H1 (cell line): Measurements from ENCODE around the gene ANKS1A. TPM values are rescaled to one million over a fixed set of nuclear protein-coding genes. Genes with fewer than 3 reads are reported as not detected.

Experiments used
- CTCF ChIA-PET: fragments of 300-600 bp; sonication (Branson Sonifier 250); formaldehyde crosslinking; loops from one replicate; lab custom pipeline; 2021; ENCODE audit not compliant: partially characterized antibody; lab: Charles Lee
- POLR2A ChIA-PET: fragments of 300-600 bp; sonication (Branson Sonifier 250); formaldehyde crosslinking; loops from one replicate; lab custom pipeline; 2021; ENCODE audit warnings: inconsistent platforms; ENCODE audit not compliant: partially characterized antibody; lab: Charles Lee
- DNase-seq, 2 experiments: peaks; one replicate each; pipeline versions ENCODE4 v3.0.0 to v3.0.0-alpha.2; 2010 to 2022; ENCODE audit warnings: low spot score in 2 of 2, low read depth in 1 of 2, mixed read lengths in 1 of 2
- FAIRE-seq: peaks from 2 replicates; lab custom pipeline; 2011; peaks lifted over from hg19 to GRCh38; lab: Jason Lieb, UNC
- H2AFZ ChIP-seq: 2 replicates; pipeline ENCODE4 v1.8.1; 2012; ENCODE audit warnings: low read length, inconsistent platforms
- H2AK5ac ChIP-seq: 2 replicates; pipeline ENCODE4 v1.6.1; 2013; ENCODE audit warnings: low read depth, low read length
- H2BK120ac ChIP-seq: replicated peaks from 2 replicates; pipeline ENCODE3; 2013; ENCODE audit warnings: low read depth, low read length, inconsistent platforms
- H2BK12ac ChIP-seq: 2 replicates; pipeline ENCODE4 v1.6.1; 2013; ENCODE audit warnings: low read depth, low read length
- H2BK15ac ChIP-seq: 2 replicates; pipeline ENCODE4 v1.6.1; 2013; ENCODE audit warnings: low read length
- H2BK20ac ChIP-seq: 2 replicates; pipeline ENCODE4 v1.6.1; 2013; ENCODE audit warnings: low read length
- H2BK5ac ChIP-seq: 2 replicates; pipeline ENCODE4 v1.6.1; 2013; ENCODE audit warnings: low read depth, low read length
- H3K14ac ChIP-seq: 2 replicates; pipeline ENCODE4 v1.6.1; 2013; ENCODE audit warnings: inconsistent platforms; ENCODE audit not compliant: insufficient read length
- H3K18ac ChIP-seq: 2 replicates; pipeline ENCODE4 v1.6.1; 2013; ENCODE audit warnings: low read length; ENCODE audit errors: extremely low read depth
- H3K23ac ChIP-seq: 2 replicates; pipeline ENCODE4 v1.6.1; 2013; ENCODE audit warnings: inconsistent platforms; ENCODE audit not compliant: insufficient read length
- H3K23me2 ChIP-seq: 2 replicates; pipeline ENCODE4 v1.6.1; 2013; ENCODE audit warnings: low read depth, low read length
- H3K27ac ChIP-seq: 2 replicates; pipeline ENCODE4 v1.6.1; 2011; ENCODE audit warnings: low read depth, low read length, inconsistent platforms
- H3K27me3 ChIP-seq, 4 experiments: replicated peaks in 1 of 4; 1 replicate in 1 of 4; 2 replicates in 3 of 4; pipeline versions ENCODE4 v1.6.1 to v1.8.1; 2011 to 2013; ENCODE audit warnings: low read length in 3 of 4, mild to moderate bottlenecking in 3 of 4, inconsistent platforms in 2 of 4, mixed read lengths in 2 of 4, moderate library complexity in 1 of 4; ENCODE audit not compliant: control insufficient read depth in 3 of 4, insufficient read depth in 3 of 4; ENCODE audit errors: extremely low read depth in 1 of 4
- H3K36me3 ChIP-seq, 4 experiments: 2 replicates each; pipeline versions ENCODE4 v1.6.1 to v1.8.1; 2011 to 2013; ENCODE audit warnings: mild to moderate bottlenecking in 4 of 4, low read length in 3 of 4, moderate library complexity in 2 of 4, control low read depth in 1 of 4, inconsistent platforms in 1 of 4; ENCODE audit not compliant: insufficient read depth in 4 of 4, control insufficient read depth in 2 of 4
- H3K4ac ChIP-seq: replicated peaks from 2 replicates; pipeline ENCODE3; 2013; ENCODE audit warnings: low read length, low read depth, mixed read lengths, inconsistent platforms; ENCODE audit not compliant: insufficient read length
- H3K4me1 ChIP-seq, 4 experiments: replicated peaks in 1 of 4; 1 replicate in 1 of 4; 2 replicates in 3 of 4; pipeline versions ENCODE4 v1.6.1 to v1.8.1; 2011 to 2013; ENCODE audit warnings: low read length in 3 of 4, inconsistent platforms in 2 of 4, mixed read lengths in 1 of 4; ENCODE audit not compliant: insufficient read depth in 4 of 4, control insufficient read depth in 3 of 4
- H3K4me2 ChIP-seq, 2 experiments: 2 replicates each; pipeline versions ENCODE4 v1.6.1 to v1.8.1; 2011 to 2013; ENCODE audit warnings: low read depth in 2 of 2, low read length in 2 of 2, control low read depth in 1 of 2, inconsistent platforms in 1 of 2, mild to moderate bottlenecking in 1 of 2; ENCODE audit not compliant: insufficient read depth in 1 of 2
- H3K4me3 ChIP-seq, 4 experiments: fragments of 200-600, 300-600 bp in 1 of 4; sonication (generic), shearing (Covaris generic), sonication (Bioruptor Twin) in 1 of 4; 2 replicates each; pipeline versions ENCODE4 v1.5.1 to v1.8.1; 2011 to 2016; ENCODE audit warnings: low read length in 4 of 4, low read depth in 3 of 4, control low read depth in 2 of 4, inconsistent platforms in 2 of 4, mild to moderate bottlenecking in 2 of 4, mixed read lengths in 1 of 4, moderate library complexity in 1 of 4; ENCODE audit not compliant: insufficient read depth in 2 of 4; ENCODE audit errors: extremely low read depth in 1 of 4
- H3K56ac ChIP-seq: replicated peaks from 2 replicates; pipeline ENCODE3; 2013; ENCODE audit warnings: low read depth, mild to moderate bottlenecking, mixed read lengths, low read length, inconsistent platforms; ENCODE audit not compliant: insufficient read length
- H3K79me1 ChIP-seq: 2 replicates; pipeline ENCODE4 v1.6.1; 2013; ENCODE audit warnings: low read depth, low read length, control low read depth
- H3K79me2 ChIP-seq, 2 experiments: 2 replicates each; pipeline versions ENCODE4 v1.6.1 to v1.8.1; 2012 to 2013; ENCODE audit warnings: low read length in 2 of 2, mild to moderate bottlenecking in 2 of 2, inconsistent platforms in 1 of 2; ENCODE audit not compliant: insufficient read depth in 2 of 2, control insufficient read depth in 1 of 2
- H3K9ac ChIP-seq, 4 experiments: replicated peaks in 1 of 4; 1 replicate in 1 of 4; 2 replicates in 3 of 4; pipeline versions ENCODE4 v1.6.1 to v1.8.1; 2011 to 2013; ENCODE audit warnings: low read depth in 3 of 4, low read length in 3 of 4, control low read depth in 2 of 4, mild to moderate bottlenecking in 2 of 4, moderate library complexity in 2 of 4, inconsistent platforms in 1 of 4; ENCODE audit errors: extremely low read depth in 1 of 4
- H3K9me3 ChIP-seq, 2 experiments: 2 replicates each; pipeline versions ENCODE4 v1.6.1 to v1.8.1; 2012 to 2013; ENCODE audit warnings: mild to moderate bottlenecking in 2 of 2, moderate library complexity in 2 of 2, control low read depth in 1 of 2, inconsistent platforms in 1 of 2, low read depth in 1 of 2, low read length in 1 of 2, mixed read lengths in 1 of 2; ENCODE audit not compliant: insufficient read depth in 2 of 2
- H4K20me1 ChIP-seq, 2 experiments: replicated peaks in 1 of 2; 2 replicates each; pipeline versions ENCODE3 to v1.8.1; 2011 to 2013; ENCODE audit warnings: inconsistent platforms in 2 of 2, low read length in 2 of 2, mild to moderate bottlenecking in 1 of 2; ENCODE audit not compliant: insufficient read depth in 2 of 2, control insufficient read depth in 1 of 2
- H4K5ac ChIP-seq: 2 replicates; pipeline ENCODE4 v1.6.1; 2013; ENCODE audit warnings: low read length, low read depth, mixed read lengths, inconsistent platforms; ENCODE audit not compliant: insufficient read length
- H4K8ac ChIP-seq: 2 replicates; pipeline ENCODE4 v1.8.0; 2013; ENCODE audit warnings: mild to moderate bottlenecking, moderate library complexity, low read length, inconsistent platforms; ENCODE audit not compliant: insufficient read depth; ENCODE audit errors: extremely low read depth
- H4K91ac ChIP-seq: replicated peaks from 2 replicates; pipeline ENCODE3; 2013; ENCODE audit warnings: low read length, mixed read lengths, inconsistent platforms; ENCODE audit not compliant: insufficient read length
- CHD2 ChIP-seq: IDR thresholded peaks from 2 replicates; pipeline ENCODE4 v1.6.1; 2012; ENCODE audit warnings: low read length, improper control_type of control experiment
- GABPA ChIP-seq: IDR thresholded peaks from 2 replicates; pipeline ENCODE4 v1.6.1; 2011; ENCODE audit warnings: mild to moderate bottlenecking, low read length, moderate library complexity, borderline replicate concordance; ENCODE audit not compliant: insufficient read depth
- HDAC2 ChIP-seq, 2 experiments: fragments of 300-600 bp in 1 of 2; sonication (generic) in 1 of 2; IDR thresholded peaks; 2 replicates each; pipeline ENCODE4 v1.6.1; 2011 to 2012; ENCODE audit warnings: low read depth in 2 of 2, low read length in 2 of 2, mild to moderate bottlenecking in 2 of 2, moderate library complexity in 2 of 2, borderline replicate concordance in 1 of 2, inconsistent platforms in 1 of 2
- POLR2AphosphoS5 ChIP-seq: IDR thresholded peaks from 2 replicates; pipeline ENCODE4 v1.6.1; 2011; ENCODE audit warnings: low read depth, low read length
- SAP30 ChIP-seq: fragments of 300-600 bp; sonication (generic); IDR thresholded peaks from 2 replicates; pipeline ENCODE4 v1.7.1; 2012; ENCODE audit warnings: low read length, moderate library complexity, mild to moderate bottlenecking, inconsistent platforms; ENCODE audit not compliant: insufficient read depth, insufficient replicate concordance
- SIN3A ChIP-seq, 2 experiments: IDR thresholded peaks in 1 of 2; conservative IDR thresholded peaks in 1 of 2; 2 replicates each; pipeline ENCODE4 v1.6.1; 2011 to 2012; ENCODE audit warnings: low read length in 2 of 2, improper control_type of control experiment in 1 of 2, low read depth in 1 of 2, mild to moderate bottlenecking in 1 of 2
- SP1 ChIP-seq: IDR thresholded peaks from 2 replicates; pipeline ENCODE4 v1.6.1; 2011; ENCODE audit warnings: low read depth, low read length
- SP2 ChIP-seq: IDR thresholded peaks from 2 replicates; pipeline ENCODE4 v1.6.1; 2012; ENCODE audit warnings: mild to moderate bottlenecking, low read length, inconsistent platforms
- SP4 ChIP-seq: IDR thresholded peaks from 2 replicates; pipeline ENCODE4 v1.6.1; 2012; ENCODE audit warnings: low read length, inconsistent platforms
- TAF1 ChIP-seq: IDR thresholded peaks from 2 replicates; pipeline ENCODE4 v1.6.1; 2011; ENCODE audit warnings: mild to moderate bottlenecking, low read depth, low read length
- YY1 ChIP-seq: IDR thresholded peaks from 2 replicates; pipeline ENCODE4 v1.6.1; 2011; ENCODE audit warnings: low read depth, mild to moderate bottlenecking, low read length
- WGBS, 2 experiments: shearing (Covaris generic) in 1 of 2; methylation state at CpG; one replicate each; pipeline versions ENCODE4 v1.1.6 to v1.1.7; 2013 to 2015; ENCODE audit warnings: low lambda C conversion rate in 2 of 2, mixed read lengths in 2 of 2, inconsistent platforms in 1 of 2, low coverage in 1 of 2, missing lambda C conversion rate in 1 of 2; ENCODE audit not compliant: insufficient replicate concordance in 2 of 2, insufficient coverage in 1 of 2, insufficient read length in 1 of 2; ENCODE audit errors: extremely low coverage in 1 of 2, missing lambda C conversion rate in 1 of 2; 5-methylcytosine and 5-hydroxymethylcytosine counted together
- polyA plus RNA-seq, 7 experiments: library from polyadenylated mRNA; depleted of rRNA in 3 of 7; stranded (reverse) in 5 of 7; unstranded in 2 of 7; fragments of >200 nt in 5 of 7; fragments of 200-250 nt in 2 of 7; gene quantifications; 1 replicate in 5 of 7; 2 replicates in 1 of 7; 4 replicates in 1 of 7; pipeline versions ENCODE4 v1.2.1 to v1.2.3, GENCODE V29; 2011 to 2013; ENCODE audit warnings: missing spikeins in 2 of 7, mixed read lengths in 2 of 7
- total RNA-seq: library from RNA; stranded (reverse); fragmentation: NEBNext Ultra II Directional; extraction: Animal tissue kit (Norgen Biotek cat#: 25700); gene quantifications from 2 replicates; pipeline ENCODE4 v1.2.1, GENCODE V29; 2021
- TF ChIP-seq, protein P1 (sequence below), 3 experiments: IDR thresholded peaks; 1 replicate in 2 of 3; 2 replicates in 1 of 3; pipeline versions ENCODE4 v1.5.1 to v1.6.1; 2011; ENCODE audit warnings: low read length in 3 of 3, mild to moderate bottlenecking in 3 of 3, inconsistent platforms in 2 of 3, low read depth in 1 of 3, moderate library complexity in 1 of 3; ENCODE audit not compliant: insufficient read depth in 1 of 3; ENCODE audit errors: control extremely low read depth in 1 of 3

Gene ANKS1A
- total and polyA plus RNA-seq, 2 of the 8 experiments (the other 6 are each of a cell fraction or from before 2014, with no cell fraction given): 9.8 to 30.9 TPM

DNA sequence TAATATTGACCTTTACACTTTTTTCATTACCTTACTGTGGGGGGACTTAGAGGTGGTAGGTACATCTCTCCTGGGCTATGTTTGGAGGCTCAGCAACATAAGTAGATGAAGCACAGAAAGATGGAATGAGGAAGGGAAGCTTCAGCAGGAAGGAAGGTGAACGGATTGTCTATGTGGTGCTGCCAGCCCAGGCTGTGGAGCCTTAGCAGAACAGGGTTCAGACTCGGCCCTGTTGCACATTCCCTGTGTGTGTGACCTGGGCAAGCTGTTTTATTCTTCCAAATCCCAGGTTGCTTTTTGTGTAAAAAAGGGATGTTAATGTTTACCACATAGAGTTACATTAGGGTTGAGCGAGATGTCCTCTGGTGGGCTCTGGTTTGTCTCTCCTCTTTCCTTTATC lies 41.2 kb downstream of the ANKS1A start:
- H3K9ac ChIP-seq: no peak overlapping the region
- H3K79me1 ChIP-seq: no peaks in the 10 kb centered on the region; the same call in none of the 2 replicates
- no peak overlapping the region for H2BK15ac ChIP-seq
- no peaks in the 10 kb centered on the region for H3K36me3 ChIP-seq
- H3K18ac ChIP-seq: no peak overlapping the region
- FAIRE-seq (no peak), DNase-seq (no peak)
- no peak overlapping the region for H3K4me2 ChIP-seq
- WGBS, 2 experiments: 84% methylated on average over 2 of the region's 3 CpGs; no CpG with 5 or more reads in 1 of the 2 experiments
- H4K20me1 ChIP-seq: peaks cover 17 to 27% of the 10 kb centered on the region in 2 experiments
- no peak overlapping the region for H3K23ac ChIP-seq
- no peak overlapping the region for H3K14ac ChIP-seq
- peaks cover 0 to 13% (median 4%) of the 10 kb centered on the region in 4 experiments; a peak in 4 of 7 replicates for H3K4me1 ChIP-seq
- H3K9me3 ChIP-seq: no peaks in the 10 kb centered on the region
- H2BK20ac ChIP-seq: no peak overlapping the region
- H2AK5ac ChIP-seq: no peak overlapping the region
- no peaks in the 10 kb centered on the region for H3K27me3 ChIP-seq
- CTCF ChIA-PET: interaction anchor here (0.6 kb wide), 2 partner anchors 99 to 1837 kb away, joined by 4 to 6 read pairs; no protein-coding TSS in a partner anchor
- H4K8ac ChIP-seq: no peak overlapping the region
- no peak overlapping the region for H4K91ac ChIP-seq
- H3K27ac ChIP-seq: no peak overlapping the region
- H2BK120ac ChIP-seq: no peak overlapping the region
- peaks cover 3% of the 10 kb centered on the region; the same call in 1 of the 2 replicates for H3K23me2 ChIP-seq
- no peak overlapping the region for H3K4ac ChIP-seq
- POLR2A ChIA-PET: no interaction called here
- H3K56ac ChIP-seq: no peak overlapping the region
- H3K4me3 ChIP-seq: no peak overlapping the region
- H2AFZ ChIP-seq: no peak overlapping the region
- peaks cover 0 to 27% of the 10 kb centered on the region in 2 experiments; a peak in 2 of 4 replicates for H3K79me2 ChIP-seq
- H2BK12ac ChIP-seq: no peak overlapping the region
- no peak overlapping the region for H2BK5ac ChIP-seq
- no peak overlapping the region for H4K5ac ChIP-seq
- TF ChIP-seq SAP30: no peak
- no peak for TF ChIP-seq HDAC2 (IDR thresholded peaks at IDR 0.05; ENCODE audit: borderline replicate concordance in 1 of 2, low read depth in 2 of 2, low read length in 2 of 2)
- no peak for TF ChIP-seq SP2
- no peak for TF ChIP-seq SP4
- no peak for TF ChIP-seq GABPA
- TF ChIP-seq, protein P1, sequence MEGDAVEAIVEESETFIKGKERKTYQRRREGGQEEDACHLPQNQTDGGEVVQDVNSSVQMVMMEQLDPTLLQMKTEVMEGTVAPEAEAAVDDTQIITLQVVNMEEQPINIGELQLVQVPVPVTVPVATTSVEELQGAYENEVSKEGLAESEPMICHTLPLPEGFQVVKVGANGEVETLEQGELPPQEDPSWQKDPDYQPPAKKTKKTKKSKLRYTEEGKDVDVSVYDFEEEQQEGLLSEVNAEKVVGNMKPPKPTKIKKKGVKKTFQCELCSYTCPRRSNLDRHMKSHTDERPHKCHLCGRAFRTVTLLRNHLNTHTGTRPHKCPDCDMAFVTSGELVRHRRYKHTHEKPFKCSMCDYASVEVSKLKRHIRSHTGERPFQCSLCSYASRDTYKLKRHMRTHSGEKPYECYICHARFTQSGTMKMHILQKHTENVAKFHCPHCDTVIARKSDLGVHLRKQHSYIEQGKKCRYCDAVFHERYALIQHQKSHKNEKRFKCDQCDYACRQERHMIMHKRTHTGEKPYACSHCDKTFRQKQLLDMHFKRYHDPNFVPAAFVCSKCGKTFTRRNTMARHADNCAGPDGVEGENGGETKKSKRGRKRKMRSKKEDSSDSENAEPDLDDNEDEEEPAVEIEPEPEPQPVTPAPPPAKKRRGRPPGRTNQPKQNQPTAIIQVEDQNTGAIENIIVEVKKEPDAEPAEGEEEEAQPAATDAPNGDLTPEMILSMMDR (IDR thresholded peaks at IDR 0.05; ENCODE audit: control extremely low read depth in 1 of 3, insufficient read depth in 1 of 3, low read depth in 1 of 3, low read length in 3 of 3): no peak
- TF ChIP-seq SIN3A (conservative IDR thresholded peaks at IDR 0.05 in 1 of 2, IDR thresholded peaks at IDR 0.05 in 1 of 2; ENCODE audit: low read depth in 1 of 2, low read length in 2 of 2): no peak
- TF ChIP-seq YY1: no peak
- no peak for TF ChIP-seq TAF1
- TF ChIP-seq POLR2AphosphoS5: no peak
- TF ChIP-seq CHD2: no peak
- TF ChIP-seq SP1: no peak
